Testis (tissue), 3 donors: ENCODE data around the gene MPZL2. TPM values are rescaled to one million over a fixed set of nuclear protein-coding genes. Genes with fewer than 3 reads are reported as not detected.

Experiments
- DNase-seq: peaks from one replicate; pipeline ENCODE4 v3.0.0-alpha.2; 2019
- H3K27ac ChIP-seq, 2 donors: fragments of 200-600 bp; sonication (generic); one replicate each; pipeline ENCODE4 v1.5.1; 2019
- H3K27me3 ChIP-seq: fragments of 200-600 bp; sonication (generic); one replicate; pipeline ENCODE4 v1.5.1; 2019
- H3K36me3 ChIP-seq: fragments of 200-600 bp; sonication (generic); one replicate; pipeline ENCODE4 v1.5.1; 2017; ENCODE audit warnings: low read depth; ENCODE audit errors: missing control alignments
- H3K4me1 ChIP-seq: fragments of 200-600 bp; sonication (generic); one replicate; pipeline ENCODE4 v1.5.1; 2019
- H3K4me3 ChIP-seq, 2 donors: fragments of 200-600 bp; sonication (generic); one replicate each; pipeline ENCODE4 v1.5.1; 2017 to 2019
- H3K9me3 ChIP-seq: fragments of 200-600 bp; sonication (generic); one replicate; pipeline ENCODE4 v1.5.1; 2017
- CTCF ChIP-seq, 3 experiments: fragments of 450-650 bp in 2 of 3; fragments of 200-600 bp in 1 of 3; sonication (generic) in 1 of 3; IDR thresholded peaks; one replicate each; pipeline ENCODE4 v1.5.1; 2016 to 2019; ENCODE audit warnings: antibody characterized with exemption in 3 of 3, mild to moderate bottlenecking in 2 of 3, moderate library complexity in 1 of 3
- POLR2A ChIP-seq: fragments of 450-650 bp; IDR thresholded peaks from one replicate; pipeline ENCODE4 v1.6.1; 2017; ENCODE audit warnings: antibody characterized with exemption, mild to moderate bottlenecking, moderate library complexity
- WGBS, 2 donors: methylation state at CpG; one replicate each; pipeline ENCODE4 v1.1.5; 2018; 5-methylcytosine and 5-hydroxymethylcytosine counted together
- intact Hi-C: fragments of 100-400 bp; cut with DNase I; formaldehyde crosslinking; loops from one replicate; pipeline ENCODE4 v1.15.1; 2023; ENCODE audit warnings: low total_unique reads
- polyA plus RNA-seq: library from polyadenylated mRNA; stranded (reverse); fragments of 350-450 nt; fragmentation: Illumina TruSeq; extraction: RNeasy Lipid Tissue Mini Kit (QIAGEN cat#74804); gene quantifications from one replicate; pipeline ENCODE4 v1.2.3, GENCODE V29; 2014; ENCODE audit warnings: low read depth, low replicate concordance; ENCODE audit not compliant: insufficient read depth
- total RNA-seq, 2 donors: library from RNA; depleted of rRNA; stranded (reverse); fragments of >200 nt; gene quantifications; one replicate each; pipeline ENCODE4 v1.2.3, GENCODE V29; 2016

The MPZL2 gene
- total and polyA plus RNA-seq, 3 donors from 2014 or later: 1.7 to 4.2 (median 3.0) TPM

- Histone ChIP-seq H3K4me3 (no peak overlapping the region), H3K9me3 (no peaks in the 10 kb centered on the region), H3K27me3 (no peaks in the 10 kb centered on the region), H3K36me3 (no peaks in the 10 kb centered on the region), H3K4me1 (no peaks in the 10 kb centered on the region), H3K27ac (peak overlapping the region in 1 of 2 donors; percentile 60)
- 55 to 65% methylated on average over 9 of the region's 9 CpGs for WGBS, 2 donors
- DNase-seq: no peak
- intact Hi-C loops: no loop called here
- no peak for TF ChIP-seq POLR2A
- TF ChIP-seq CTCF (IDR thresholded peaks at IDR 0.05): no peak
Measured at GRCh38 chr11:118240999-118241763, 22.9 kb downstream of the MPZL2 start.

DNA sequence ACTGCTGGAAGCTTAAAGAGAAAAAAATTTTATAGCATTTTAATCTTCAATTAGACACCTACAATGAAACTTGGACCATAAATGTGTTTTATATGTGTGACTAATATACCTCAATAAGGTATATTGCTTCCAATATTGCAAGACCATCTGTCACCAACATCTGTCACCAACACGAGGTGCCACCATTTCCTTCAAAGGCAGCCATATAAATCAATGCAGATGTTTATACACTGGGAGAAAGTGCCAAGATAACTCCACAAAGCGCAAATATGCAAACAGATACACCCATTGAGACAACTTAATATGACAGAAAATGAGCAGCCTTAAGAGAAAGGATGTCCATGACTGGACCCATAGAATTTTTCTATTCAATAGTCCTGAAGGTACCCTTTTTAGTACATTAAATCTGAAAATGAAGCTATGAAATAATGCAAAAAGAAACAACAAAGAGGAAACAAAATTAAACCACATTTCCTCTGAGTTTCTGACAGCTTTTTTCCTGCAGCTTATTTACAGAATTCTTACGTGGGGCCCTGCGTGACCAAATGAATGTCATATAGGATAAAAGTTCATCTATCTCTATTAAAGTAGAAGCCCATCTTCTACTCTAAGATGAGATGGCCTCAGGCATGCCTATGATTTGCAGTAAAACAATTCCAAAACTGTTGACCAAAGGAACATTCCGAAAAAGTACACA, 24.4 kb downstream of the MPZL2 start:
- WGBS, 2 donors: 84 to 86% methylated on average over 5 of the region's 5 CpGs
- Histone ChIP-seq H3K4me3 (no peak overlapping the region), H3K4me1 (no peaks in the 10 kb centered on the region), H3K36me3 (no peaks in the 10 kb centered on the region), H3K27ac (no peak overlapping the region), H3K9me3 (no peaks in the 10 kb centered on the region), H3K27me3 (no peaks in the 10 kb centered on the region)
- DNase-seq: no peak
- intact Hi-C loops: no loop called here
- TF ChIP-seq CTCF (IDR thresholded peaks at IDR 0.05) (no peak), POLR2A (no peak)

DNA sequence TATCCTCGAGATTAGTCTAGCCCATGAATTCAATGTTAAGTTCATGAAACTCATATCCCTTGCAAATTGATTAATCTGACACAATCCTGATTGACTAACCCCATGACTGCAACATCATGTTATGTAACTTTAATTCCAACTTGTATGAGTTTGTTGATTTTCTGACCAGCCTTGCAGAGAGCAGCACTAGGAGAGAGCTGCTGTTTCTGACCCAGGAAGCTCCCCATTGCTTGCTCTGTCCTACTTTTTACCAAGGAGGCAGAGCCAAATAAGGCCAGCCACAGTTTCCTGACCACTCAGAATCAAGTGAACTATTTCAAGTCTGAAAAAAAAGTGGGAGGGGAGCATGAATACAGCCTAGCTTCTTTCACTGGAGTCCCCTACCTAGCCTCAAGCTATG, 25.2 kb downstream of the MPZL2 start:
- TF ChIP-seq CTCF (IDR thresholded peaks at IDR 0.05): no peak
- TF ChIP-seq POLR2A: no peak
- Histone ChIP-seq H3K9me3 (no peaks in the 10 kb centered on the region), H3K27ac (no peak overlapping the region), H3K4me3 (no peak overlapping the region), H3K27me3 (no peaks in the 10 kb centered on the region), H3K4me1 (no peaks in the 10 kb centered on the region), H3K36me3 (no peaks in the 10 kb centered on the region)
- intact Hi-C loops: no loop called here
- DNase-seq: no peak
- 93 to 94% methylated on average over 1 of the region's 1 CpG for WGBS, 2 donors

DNA sequence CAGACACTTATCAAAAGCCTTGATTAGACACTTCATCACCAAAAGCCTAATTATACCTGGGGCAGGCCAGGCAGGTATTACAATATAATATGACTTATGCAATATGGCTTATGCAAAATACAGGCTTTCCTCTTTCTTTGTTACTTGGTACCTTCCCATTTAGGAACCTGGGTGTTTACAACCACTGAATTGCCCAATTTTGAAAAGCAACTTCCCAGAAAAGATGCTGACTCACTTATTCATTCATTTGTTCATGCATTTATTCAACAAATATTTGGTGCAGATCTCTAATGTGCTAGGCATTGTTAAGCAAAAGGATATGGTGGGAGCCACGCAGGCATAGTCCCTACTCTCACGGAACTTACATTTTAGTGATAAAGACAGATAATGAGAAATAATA, 25.7 kb downstream of the MPZL2 start:
- H3K4me1 ChIP-seq: no peaks in the 10 kb centered on the region
- DNase-seq: no peak
- no peaks in the 10 kb centered on the region for H3K27me3 ChIP-seq
- 94 to 95% methylated on average over 2 of the region's 2 CpGs for WGBS, 2 donors
- TF ChIP-seq CTCF (IDR thresholded peaks at IDR 0.05): no peak
- TF ChIP-seq POLR2A: no peak
- no peak overlapping the region for H3K4me3 ChIP-seq
- H3K27ac ChIP-seq: no peak overlapping the region
- intact Hi-C loops: no loop called here
- no peaks in the 10 kb centered on the region for H3K9me3 ChIP-seq
- no peaks in the 10 kb centered on the region for H3K36me3 ChIP-seq
